ENCODE data around the gene CDH4. TPM values are rescaled to one million over a fixed set of nuclear protein-coding genes. Genes with fewer than 3 reads are reported as not detected.

CDH4 gene
- polyA plus RNA-seq, 1 donor (not counting 4 experiments of a cell fraction or from before 2014, with no cell fraction given) = 2.2 TPM

GRCh38 chr20:61204206-61204605, 47.9 kb upstream of the CDH4 start:
- Histone ChIP-seq H3K9me1 (ENCODE audit: control insufficient read depth, extremely low read depth, insufficient read depth, low read length) (no peaks in the 10 kb centered on the region), H3K27me3 (ENCODE audit: control insufficient read depth, extremely low read depth, insufficient read depth, low read length) (peaks cover 13% of the 10 kb centered on the region), H3K79me2 (ENCODE audit: control insufficient read depth, insufficient read depth, low read length) (no peaks in the 10 kb centered on the region), H3K9ac (ENCODE audit: control insufficient read depth, extremely low read depth, insufficient read depth, low read length) (no peak overlapping the region), H2AFZ (ENCODE audit: control insufficient read depth, low read length) (no peak overlapping the region), H3K36me3 (ENCODE audit: control insufficient read depth in 2 of 2, extremely low read depth in 1 of 2, insufficient read depth in 2 of 2, low read length in 2 of 2) (no peaks in the 10 kb centered on the region), H3K4me3 (ENCODE audit: control insufficient read depth in 2 of 3, extremely low read depth in 1 of 3, insufficient read depth in 2 of 3, low read depth in 1 of 3, low read length in 3 of 3) (no peak overlapping the region), H3K4me1 (ENCODE audit: control insufficient read depth, extremely low read depth, insufficient read depth, low read length) (peaks cover 3% of the 10 kb centered on the region), H3K4me2 (ENCODE audit: control insufficient read depth, extremely low read depth, insufficient read depth, low read depth, low read length) (no peak overlapping the region), H4K20me1 (ENCODE audit: control insufficient read depth, extremely low read depth, insufficient read depth, low read length) (no peaks in the 10 kb centered on the region), H3K9me3 (ENCODE audit: control insufficient read depth, low read depth, low read length) (no peaks in the 10 kb centered on the region), H3K27ac (ENCODE audit: control insufficient read depth, insufficient read depth, low read length) (no peak overlapping the region)
- dilution Hi-C loops (cut with MboI; ENCODE audit: extremely low pct_ligation_motif_present, low sequenced_read_pairs) = no loop called here
- TF ChIP-seq CTCF (optimal IDR thresholded peaks at IDR 0.05 in 1 of 3, IDR thresholded peaks at IDR 0.05 in 1 of 3, conservative IDR thresholded peaks at IDR 0.05 in 1 of 3; ENCODE audit: extremely low read depth in 1 of 3, insufficient read depth in 2 of 3, low read length in 3 of 3) = no peak
- no peak for TF ChIP-seq EZH2 (IDR thresholded peaks at IDR 0.05; ENCODE audit: low read length)
- FAIRE-seq = no peak
- no peak for DNase-seq (ENCODE audit: low read depth, low spot score)

DNA sequence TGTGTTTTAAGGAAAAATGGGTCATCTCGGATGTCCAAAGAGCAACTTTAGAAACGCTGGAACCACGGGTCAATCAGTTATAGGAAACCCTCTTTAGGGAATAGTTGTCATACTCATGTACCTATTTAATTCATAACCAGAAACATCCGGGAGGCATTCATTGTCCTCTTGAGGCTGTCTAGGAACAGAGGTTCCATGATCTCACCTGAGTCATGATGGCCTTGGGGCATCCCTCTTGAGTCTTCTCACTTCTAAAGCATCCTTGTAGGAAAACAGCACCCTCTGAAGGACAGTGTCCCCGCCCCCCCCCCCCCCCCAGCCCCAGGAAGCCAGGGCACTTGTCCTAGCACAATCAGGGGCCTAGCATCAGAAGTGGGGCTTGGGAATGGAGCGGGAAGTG, 46.3 kb upstream of the CDH4 start:
- no peak overlapping the region for H3K4me2 ChIP-seq (ENCODE audit: control insufficient read depth, extremely low read depth, insufficient read depth, low read depth, low read length)
- FAIRE-seq (peak; percentile 26), DNase-seq (ENCODE audit: low read depth, low spot score) (peak; percentile 71)
- H3K9me3 ChIP-seq (ENCODE audit: control insufficient read depth, low read depth, low read length) = no peaks in the 10 kb centered on the region
- no peaks in the 10 kb centered on the region for H4K20me1 ChIP-seq (ENCODE audit: control insufficient read depth, extremely low read depth, insufficient read depth, low read length)
- H3K79me2 ChIP-seq (ENCODE audit: control insufficient read depth, insufficient read depth, low read length) = no peaks in the 10 kb centered on the region
- H3K36me3 ChIP-seq (ENCODE audit: control insufficient read depth in 2 of 2, extremely low read depth in 1 of 2, insufficient read depth in 2 of 2, low read length in 2 of 2) = no peaks in the 10 kb centered on the region
- H2AFZ ChIP-seq (ENCODE audit: control insufficient read depth, low read length) = no peak overlapping the region
- no peaks in the 10 kb centered on the region for H3K9me1 ChIP-seq (ENCODE audit: control insufficient read depth, extremely low read depth, insufficient read depth, low read length)
- no peak overlapping the region for H3K4me3 ChIP-seq (ENCODE audit: control insufficient read depth in 2 of 3, extremely low read depth in 1 of 3, insufficient read depth in 2 of 3, low read depth in 1 of 3, low read length in 3 of 3)
- dilution Hi-C loops (cut with MboI; ENCODE audit: extremely low pct_ligation_motif_present, low sequenced_read_pairs) = no loop called here
- H3K4me1 ChIP-seq (ENCODE audit: control insufficient read depth, extremely low read depth, insufficient read depth, low read length) = peaks cover 3% of the 10 kb centered on the region
- peaks cover 15% of the 10 kb centered on the region for H3K27me3 ChIP-seq (ENCODE audit: control insufficient read depth, extremely low read depth, insufficient read depth, low read length)
- H3K27ac ChIP-seq (ENCODE audit: control insufficient read depth, insufficient read depth, low read length) = no peak overlapping the region
- no peak overlapping the region for H3K9ac ChIP-seq (ENCODE audit: control insufficient read depth, extremely low read depth, insufficient read depth, low read length)
- TF ChIP-seq EZH2 (IDR thresholded peaks at IDR 0.05; ENCODE audit: low read length) (no peak), CTCF (optimal IDR thresholded peaks at IDR 0.05 in 1 of 3, IDR thresholded peaks at IDR 0.05 in 1 of 3, conservative IDR thresholded peaks at IDR 0.05 in 1 of 3; ENCODE audit: extremely low read depth in 1 of 3, insufficient read depth in 2 of 3, low read length in 3 of 3) (peak in 2 of 3 experiments; percentile 14 to 34)

Measured in keratinocyte (primary cell).